GM19397 (cell line): ENCODE results near the gene RAB3D.
"Not testable (repeated sequence)": the region's sequence is repeated elsewhere in the genome, so short reads cannot be mapped to it uniquely, and the experiment has no call there.

Source experiments
- ATAC-seq: cut with Tn5 transposase; IDR thresholded peaks from one replicate; pipeline ENCODE4 v1.9.1; 2021; ENCODE audit warnings: mild to moderate bottlenecking, moderate library complexity; ENCODE audit not compliant: unreplicated experiment

Gene RAB3D, protein sequence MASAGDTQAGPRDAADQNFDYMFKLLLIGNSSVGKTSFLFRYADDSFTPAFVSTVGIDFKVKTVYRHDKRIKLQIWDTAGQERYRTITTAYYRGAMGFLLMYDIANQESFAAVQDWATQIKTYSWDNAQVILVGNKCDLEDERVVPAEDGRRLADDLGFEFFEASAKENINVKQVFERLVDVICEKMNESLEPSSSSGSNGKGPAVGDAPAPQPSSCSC

DNA sequence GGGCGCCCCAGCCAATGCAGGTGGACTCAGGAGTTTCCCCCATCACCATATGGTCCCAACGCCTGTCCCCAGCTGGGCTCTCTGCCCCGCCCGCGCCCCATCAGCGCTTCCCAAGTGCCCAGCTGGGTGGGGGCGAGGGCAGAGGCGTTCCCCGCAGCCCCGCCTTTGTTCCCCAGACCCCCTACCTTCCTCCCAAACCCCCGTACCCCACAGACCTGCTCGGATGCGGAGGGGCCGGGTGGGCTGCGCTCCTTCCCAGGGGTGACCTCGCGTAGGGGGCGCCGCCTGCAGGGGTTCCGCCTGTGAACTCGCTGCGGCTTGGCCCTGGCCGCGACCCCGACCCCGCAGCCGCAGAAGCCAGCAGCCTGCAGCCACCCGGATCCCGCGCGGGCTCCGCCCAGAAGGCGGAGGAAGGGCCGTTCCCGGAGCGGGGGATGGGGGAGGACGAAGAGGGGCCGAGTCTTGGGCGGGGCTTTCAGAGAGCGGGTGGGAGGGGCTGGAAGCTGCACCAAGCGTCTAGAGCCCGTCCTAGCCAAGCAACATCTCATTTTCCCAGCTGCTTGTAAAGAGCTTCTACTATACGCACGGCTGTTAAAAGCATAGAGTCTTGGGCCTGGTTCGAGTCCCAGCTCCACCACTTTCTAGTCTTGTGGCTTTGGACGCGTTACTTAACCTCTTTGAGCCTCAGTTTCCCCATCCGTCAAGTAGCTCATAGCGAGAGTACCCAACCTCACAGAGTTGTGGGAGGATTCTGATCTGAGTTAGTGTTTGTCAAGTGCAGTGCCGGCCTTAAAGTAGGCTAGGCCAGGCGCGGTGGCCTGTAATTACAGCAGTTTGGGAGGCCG is at the start of gene RAB3D:
Gene RAB3D (minus strand): TSS at position 404 of the 845 bp plus-strand sequence. CDS start 2,258 bp downstream, outside the sequence.
- peak; percentile 77 for ATAC-seq

DNA sequence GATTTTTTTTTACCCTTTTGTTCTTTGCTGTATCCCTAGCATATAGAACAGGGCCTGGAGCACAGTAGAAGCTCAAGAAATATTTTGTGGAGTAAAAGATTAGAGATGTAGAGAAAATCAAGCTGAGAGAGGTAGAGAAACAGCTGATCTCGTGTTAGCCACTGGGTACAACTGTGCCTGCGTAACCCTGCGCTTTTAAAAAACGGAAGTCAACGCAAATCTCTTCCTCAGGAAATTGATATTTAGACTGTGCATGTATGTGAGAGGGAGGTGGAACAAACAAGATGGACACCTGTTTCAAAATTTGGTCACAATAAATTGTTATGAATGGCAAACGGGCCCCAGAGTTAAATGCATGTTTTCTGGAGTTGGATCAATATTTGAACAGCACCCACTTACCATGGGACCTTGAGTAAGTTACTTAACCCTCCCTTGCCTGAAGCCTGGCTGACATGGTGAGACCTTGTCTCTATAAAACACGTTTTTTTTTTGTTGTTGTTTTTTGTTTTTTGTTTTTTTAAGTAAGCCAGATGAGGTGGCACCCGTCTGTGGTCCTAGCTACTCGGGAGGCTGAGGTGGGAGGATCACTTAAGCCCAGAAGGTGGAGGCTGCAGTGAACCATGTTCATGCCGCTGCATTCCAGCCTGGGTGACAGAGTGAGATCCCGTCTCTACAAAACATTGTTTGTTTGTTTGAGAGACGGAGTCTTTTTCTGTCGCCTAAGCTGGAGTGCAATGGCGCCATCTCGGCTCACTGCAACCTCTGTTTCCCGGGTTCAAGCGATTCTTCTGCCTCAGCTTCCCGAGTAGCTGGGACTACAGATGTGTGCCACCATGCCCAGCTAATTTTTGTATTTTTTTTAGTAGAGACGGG is 47.9 kb upstream of the RAB3D start:
- no peak for ATAC-seq

DNA sequence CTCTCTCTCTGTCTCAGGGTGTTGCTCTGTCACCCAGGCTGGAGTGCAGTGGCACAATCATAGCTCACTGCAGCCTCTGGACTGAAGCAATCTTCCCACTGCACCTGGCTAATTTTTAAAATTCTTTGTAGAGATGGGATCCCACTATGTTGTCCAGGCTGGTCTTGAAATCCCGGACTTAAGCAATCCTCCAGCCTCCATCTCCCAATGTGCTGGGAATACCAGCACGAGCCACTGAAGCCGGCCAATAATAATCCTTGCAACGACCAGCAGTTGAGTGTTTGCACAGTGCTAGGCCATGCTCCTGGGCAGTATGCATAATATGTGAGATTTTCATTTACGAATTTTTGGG is 45.3 kb upstream of the RAB3D start:
- ATAC-seq: no peak

DNA sequence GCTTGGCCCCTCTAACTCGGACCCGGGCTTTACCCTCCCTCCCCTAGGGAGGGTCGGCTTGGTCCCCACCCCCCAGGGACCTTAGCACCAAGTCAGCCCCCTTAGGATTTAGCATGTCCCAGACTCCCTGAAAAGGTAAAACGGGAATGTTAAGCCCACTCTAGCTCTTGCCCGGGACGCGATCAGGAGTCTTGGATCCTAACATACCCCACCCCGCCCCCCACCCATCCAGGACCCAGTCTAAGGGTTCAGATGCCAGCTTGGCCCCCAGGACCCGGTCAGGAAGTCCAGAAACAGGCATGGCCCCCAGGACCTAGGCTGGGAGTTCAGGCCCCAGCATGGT is 44.2 kb upstream of the RAB3D start:
- ATAC-seq: no peak

DNA sequence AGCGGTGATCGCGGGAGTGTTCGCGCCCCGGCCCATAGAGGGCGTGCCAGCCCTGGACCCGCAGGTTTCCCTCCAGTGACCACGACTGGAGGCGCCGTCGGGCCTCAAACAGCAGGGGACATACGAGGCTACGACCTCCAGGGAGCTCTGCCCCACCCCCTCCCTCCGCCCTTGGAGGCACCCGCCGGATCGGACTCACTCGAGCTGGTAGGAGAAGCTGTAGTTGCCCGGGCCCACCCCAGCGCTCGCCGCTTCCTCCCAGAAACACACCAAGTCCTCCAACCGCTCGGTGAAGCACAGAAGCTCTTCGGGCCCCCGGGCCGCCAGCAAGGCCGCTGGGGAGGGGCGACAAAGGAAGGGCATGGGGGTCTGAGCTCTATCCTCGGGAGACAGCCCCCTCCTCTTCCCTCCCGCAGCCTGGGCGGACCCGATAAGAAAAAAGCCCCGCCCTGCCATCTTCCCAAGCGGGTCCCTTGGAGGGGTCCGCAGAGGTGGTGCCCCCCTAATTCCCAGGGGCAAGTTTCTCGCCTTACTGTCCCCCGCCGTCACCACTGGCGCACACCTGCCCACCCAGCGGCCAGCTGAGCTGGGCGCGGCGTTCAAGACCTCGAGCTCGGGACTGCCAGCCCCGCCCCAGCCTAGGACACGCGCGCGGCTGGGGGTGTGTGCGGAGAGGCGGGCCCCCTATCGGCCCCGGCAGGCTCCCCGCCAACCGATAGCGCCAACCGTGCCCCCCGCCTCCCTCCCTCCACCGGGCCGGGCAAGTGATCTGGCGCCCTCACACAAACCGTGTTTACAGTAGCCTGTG is 43.6 kb upstream of the RAB3D start:
- ATAC-seq: no peak

DNA sequence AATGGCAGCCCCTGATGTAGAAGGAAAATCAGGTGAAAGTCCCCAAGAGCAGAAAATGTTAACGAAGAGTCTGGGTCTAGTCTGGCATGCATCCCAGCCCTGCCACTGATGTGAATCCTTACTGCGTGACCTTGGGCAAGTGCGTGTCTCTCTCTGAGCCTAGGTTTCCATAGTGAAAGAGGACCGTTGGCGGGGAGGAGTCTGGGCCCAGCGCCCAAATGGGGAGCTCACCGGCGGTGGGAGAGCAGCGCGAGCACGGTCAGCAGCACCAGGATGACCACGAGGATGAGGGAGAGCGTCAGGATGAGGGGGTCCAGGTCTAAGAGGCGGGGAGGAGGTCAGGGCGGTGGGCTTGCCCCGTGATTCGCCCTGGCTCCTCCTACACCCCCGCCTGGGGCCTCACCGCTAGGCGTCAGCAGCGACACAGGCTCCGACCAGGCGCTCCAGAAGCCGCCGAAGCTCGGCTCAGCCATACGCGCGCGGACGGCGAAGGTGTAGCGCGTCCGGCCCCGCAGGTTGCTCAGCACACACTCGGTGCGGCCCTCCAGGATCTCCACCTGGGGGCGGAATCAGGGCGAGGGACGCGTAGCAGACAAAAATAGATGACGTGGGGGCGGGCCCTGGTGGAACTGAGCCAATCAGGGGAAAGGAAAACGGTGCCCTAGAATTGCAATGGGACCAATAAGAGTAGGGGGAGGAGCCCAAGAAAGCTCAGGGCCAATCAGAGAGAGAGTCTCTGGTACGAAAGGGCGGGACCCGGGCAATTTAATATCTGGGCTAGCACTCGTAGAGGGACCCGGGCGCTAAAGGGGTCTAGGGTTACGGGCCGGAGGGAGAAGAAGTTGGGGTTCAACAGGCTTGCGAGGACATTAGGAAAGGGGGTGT is 41.4 kb upstream of the RAB3D start:
- peak; percentile 82 for ATAC-seq

DNA sequence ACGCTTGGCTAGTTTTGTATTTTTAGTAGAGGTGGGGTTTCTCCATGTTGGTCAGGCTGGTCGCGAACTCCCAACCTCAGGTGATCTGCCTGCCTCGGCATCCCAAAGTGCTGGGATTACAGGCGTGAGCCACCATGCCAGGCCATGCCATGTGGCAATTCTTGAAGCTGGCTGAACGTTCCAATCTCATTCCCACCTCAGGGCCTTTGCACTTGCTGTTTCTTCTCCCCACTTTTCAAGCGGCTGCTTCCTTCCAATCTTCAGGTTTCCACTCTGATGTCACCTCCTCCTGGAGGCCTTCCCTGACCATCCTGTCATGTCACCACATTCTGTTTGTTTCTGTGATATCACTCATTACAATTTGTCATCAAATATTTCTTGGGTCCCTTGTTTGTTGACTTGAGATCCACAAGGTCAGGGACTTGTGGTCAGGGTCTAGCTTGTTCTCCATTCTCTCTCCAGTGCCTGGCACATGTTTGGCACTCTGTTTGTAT is 40.4 kb upstream of the RAB3D start:
- no peak for ATAC-seq

DNA sequence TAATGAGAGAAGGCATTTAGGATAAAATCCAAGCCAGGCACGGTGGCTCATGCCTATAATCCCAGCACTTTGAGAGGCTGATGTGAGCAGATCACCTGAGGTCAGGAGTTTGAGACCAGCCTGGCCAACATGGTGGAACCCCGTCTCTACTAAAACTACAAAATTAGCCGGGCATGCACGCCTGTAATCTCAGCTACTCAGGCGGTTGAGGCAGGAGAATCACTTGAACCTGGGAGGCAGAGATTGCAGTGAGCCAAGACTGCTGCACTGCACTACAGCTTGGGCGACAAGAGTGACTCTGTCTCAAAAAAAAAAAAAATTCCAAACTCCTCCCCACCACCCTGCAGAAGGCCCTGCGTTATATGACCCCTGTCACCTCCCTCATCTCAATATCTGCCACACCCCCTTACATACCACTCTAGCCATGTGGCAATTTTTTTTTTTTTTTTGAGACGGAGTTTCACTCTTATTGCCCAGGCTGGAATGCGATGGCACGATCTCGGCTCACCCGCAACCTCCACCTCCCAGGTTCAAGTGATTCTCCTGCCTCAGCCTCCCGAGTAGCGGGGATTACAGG is 39.9 kb upstream of the RAB3D start:
- not testable (repeated sequence) for ATAC-seq

DNA sequence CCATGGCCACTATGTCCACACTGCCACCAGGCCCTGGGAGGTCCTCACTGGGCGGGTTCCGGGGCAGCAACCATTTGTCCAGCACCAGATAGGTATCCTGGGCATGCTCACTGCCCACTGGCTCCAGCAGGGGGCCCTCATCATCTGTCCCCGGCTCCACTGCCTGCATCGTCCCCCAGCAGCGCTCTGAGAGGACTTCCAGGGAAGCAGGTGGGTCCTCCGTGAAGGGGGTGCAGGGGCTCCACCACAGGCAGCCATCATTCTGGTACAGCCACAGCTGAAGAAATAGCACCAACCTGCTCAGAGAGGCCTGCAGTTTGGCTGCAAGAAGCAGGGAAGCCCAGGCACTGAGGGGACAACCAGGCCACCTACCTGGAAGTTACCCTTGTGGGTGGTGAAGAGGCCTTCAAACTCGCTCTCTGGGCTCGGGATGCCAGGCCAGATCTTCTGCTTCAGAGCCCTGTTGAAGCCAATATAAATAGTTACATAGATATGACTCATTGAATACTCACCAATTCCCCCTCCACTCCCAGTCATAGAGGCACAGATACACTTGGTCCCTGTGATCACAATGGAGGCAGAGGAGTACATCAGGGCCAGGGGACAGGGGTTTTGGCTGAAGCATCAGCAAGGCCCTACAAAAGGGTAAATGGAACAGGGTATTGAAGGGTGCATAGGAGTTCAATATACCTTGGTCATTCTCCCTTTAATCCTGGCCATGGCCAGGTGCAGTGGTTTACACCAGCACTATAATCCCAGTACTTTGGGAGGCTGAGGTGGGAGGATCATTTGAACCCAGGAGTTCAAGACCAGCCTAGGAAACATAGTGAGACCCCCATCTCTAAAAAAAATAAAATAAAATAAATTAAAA is 39.1 kb upstream of the RAB3D start:
- no peak for ATAC-seq

DNA sequence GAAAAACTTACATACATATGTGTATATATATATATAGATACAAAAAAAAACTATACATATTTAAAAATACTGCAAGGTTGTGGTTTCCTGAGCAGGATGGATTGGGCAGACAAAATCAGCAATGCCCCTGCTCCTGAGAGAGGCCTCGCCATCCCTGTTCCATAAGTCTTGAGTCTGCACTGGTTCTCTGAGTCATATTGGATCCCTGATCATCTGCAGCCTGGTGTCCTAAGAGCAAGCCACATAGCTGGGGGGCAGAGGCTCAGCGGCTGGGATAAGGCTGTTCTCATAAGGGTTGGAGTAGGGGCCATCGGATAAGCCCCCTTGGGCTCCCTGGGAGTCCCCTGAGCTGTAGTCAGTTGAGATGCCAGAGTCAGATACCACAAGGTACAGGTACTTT is 38.3 kb upstream of the RAB3D start:
- no peak for ATAC-seq

DNA sequence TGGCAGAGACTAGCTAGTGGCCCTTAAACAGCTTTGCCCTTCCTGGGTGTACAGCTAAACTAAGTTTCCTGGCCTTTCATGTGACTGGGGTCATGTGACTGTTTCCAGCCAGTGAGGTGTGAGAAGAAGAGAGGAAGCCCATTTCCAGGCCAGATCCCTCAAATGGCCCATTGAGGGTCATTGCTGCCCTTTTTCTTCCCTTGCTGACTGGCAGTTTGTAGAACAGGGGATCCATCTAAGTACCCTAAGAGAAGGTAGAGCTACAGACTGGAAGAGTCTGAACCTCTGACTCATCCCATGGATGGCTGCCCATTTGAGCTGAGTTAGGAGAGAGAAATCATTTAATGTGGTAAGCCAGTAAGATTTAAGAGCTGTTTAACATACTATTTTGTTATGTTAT is 37.8 kb upstream of the RAB3D start:
- ATAC-seq: no peak

DNA sequence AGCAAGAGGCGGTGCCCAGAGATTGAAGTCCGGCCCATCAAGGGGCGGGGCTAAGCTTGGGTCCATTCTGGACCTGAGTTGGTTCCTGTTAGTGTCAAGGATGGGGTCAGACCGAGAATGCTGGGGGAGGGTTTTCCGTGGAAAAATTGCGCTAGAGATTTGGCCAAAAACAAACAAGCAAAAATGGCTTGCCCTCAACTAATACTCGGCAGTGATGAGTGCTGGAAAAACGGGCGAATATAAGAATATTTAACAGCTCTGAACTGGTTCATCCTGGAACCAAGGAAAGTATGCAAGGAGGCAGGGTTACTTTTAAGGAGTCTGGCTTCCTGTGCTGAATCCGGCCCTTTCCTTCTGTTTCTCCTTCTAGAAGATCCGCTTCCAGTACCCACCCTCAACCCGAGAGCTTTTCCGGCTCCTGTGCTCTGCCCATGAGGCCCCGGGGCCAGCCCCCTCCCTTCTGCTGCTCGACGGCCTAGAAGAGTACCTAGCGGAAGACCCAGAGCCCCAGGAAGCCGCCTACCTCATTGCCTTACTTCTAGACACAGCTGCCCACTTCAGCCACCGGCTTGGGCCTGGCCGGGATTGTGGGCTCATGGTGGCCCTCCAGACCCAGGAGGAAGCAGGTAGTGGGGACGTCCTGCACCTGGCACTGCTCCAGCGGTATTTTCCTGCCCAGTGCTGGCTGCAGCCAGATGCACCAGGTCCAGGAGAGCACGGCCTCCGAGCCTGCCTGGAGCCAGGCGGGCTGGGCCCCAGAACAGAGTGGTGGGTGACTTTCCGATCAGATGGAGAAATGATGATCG is 35.9 kb upstream of the RAB3D start:
- no peak for ATAC-seq

DNA sequence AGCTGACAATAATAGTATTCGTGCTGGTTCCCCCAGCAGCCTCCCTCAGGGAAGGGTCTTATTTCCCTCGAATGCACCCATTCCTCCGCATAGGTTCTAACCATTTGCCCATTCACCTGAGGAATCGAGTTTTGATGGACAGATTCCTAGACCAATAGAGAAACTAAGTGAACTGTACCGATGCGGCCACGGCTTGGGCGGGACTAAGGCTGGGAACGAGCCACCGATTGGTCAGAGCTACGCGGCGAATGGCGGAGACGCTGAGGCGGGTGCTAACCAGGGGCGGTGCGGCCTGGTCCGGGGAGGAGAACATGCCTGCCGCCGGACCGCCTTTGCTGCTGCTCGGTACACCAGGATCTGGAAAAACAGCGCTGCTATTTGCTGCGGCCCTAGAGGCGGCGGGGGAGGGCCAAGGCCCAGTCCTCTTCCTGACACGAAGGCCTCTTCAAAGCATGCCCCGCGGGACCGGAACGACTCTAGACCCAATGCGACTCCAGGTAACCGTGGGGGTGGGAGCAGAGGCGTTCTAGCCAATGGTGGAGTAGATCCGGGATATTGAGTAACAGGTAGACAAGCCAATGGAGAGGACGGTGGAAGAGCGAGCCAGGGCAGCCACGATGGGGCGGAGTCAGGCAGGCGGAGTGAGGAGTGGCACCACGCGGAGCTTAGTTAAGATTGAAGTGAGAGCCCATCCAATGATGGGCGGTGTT is 35.1 kb upstream of the RAB3D start, which contains the start of gene SWSAP1:
Gene SWSAP1 (plus strand): TSS at position 234 of the 710 bp plus-strand sequence. CDS start 15 bp downstream, at position 249.
- peak; percentile 90 for ATAC-seq

DNA sequence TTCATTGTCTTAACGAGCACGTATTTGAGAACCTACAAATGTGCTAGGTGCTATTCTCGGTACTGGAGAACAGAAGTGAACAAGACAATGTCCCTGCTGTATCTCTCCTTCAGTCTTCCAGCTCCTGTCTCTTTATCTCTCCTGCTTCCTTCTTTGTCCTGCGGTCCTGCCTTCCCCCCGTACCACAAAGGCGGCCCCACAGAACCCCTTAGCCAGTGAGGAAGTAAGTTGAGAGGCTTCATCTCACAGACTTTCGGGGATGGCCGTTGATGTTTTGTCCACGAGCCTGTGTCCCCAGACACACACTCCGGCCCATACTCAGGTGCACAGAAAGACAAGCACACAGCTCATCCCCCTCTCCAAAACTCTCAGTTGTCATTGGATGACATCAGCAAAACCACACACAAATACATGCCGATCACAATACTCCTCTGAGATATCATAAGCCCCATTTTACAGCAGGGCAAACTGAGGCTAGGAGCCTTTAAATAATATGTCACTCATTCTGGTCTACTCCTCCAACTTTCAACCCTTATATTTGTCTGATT is 34.5 kb upstream of the RAB3D start:
- ATAC-seq: no peak

DNA sequence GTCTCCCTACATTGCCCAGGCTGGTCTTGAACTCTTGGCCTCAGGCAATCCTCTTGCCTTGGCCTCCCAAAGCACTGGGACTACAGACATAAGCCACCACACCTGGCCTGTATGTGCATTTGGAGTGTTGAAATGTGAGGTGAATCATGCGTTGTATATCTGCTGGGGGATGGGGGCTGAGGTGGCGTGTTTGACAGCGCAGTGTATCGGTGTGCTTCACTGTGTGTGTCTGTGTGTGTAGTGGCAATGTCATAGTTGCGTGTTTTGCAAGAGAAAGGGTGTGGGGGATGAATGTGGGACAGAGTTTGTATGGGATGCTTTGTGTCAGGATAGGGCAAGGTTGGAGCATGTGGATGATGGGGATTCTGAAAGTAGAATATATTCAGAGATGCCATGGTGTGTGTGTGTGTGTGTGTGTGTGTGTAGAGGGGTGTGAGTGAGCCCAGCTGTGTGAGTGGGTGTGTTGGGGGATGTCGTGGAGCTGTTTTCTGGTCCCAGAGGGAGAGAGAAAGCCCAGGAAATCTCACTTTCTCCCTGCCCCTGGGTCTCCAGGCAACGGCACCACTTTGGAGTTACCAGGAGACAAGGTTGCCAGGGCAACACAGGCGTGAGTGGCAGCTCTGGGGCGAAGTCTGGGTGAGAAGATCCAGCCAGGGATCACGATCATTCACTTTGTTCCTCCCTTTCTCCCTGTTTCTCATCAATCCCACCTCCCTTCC is 33.9 kb upstream of the RAB3D start:
- no peak for ATAC-seq

DNA sequence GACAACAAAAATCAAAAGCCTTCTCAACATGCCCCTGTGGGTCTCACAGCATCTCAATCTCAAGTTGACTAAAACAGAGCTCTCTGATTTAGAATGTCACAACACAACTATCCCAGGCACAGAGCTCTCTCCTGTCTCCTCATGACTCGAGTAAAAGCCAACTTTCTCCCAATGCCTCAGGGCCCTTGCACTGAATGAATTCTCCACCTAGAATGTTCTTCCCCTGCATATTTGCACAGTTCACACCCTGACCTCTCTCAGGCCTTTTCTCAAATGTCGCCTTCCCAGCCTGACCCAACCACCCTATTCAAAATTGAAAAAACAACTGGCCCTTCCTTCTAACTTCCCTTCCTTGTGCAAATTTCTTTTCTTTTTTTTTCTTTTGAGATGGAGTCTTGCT is 31.3 kb upstream of the RAB3D start:
- no peak for ATAC-seq
